ENCODE results near the gene ARL13B. TPM values are rescaled to one million over a fixed set of nuclear protein-coding genes. Genes with fewer than 3 reads are reported as not detected.

Gene ARL13B
- total RNA-seq, 1 experiment from 2014 or later, result 7.6 TPM

- no peak overlapping the region for H3K4me3 Mint-ChIP-seq (ENCODE audit: unreplicated experiment)
- no TSS peak for BruUV-seq (replicated peaks)
- no peaks in the 10 kb centered on the region for H3K9me3 Mint-ChIP-seq (ENCODE audit: unreplicated experiment)
- POLR2A ChIA-PET, result no interaction called here
- Histone ChIP-seq H3K4me3 (ENCODE audit: low read depth, low read length) (no peak overlapping the region), H3K27me3 (replicated peaks; ENCODE audit: control insufficient read depth, insufficient read depth, low read length) (no peaks in the 10 kb centered on the region), H3K9me3 (no peaks in the 10 kb centered on the region), H3K36me3 (ENCODE audit: control insufficient read depth, insufficient read depth, low read length) (no peaks in the 10 kb centered on the region; the same call in 1 of the 2 replicates), H3K4me1 (0 out of 2 replicates have a peak, but pooled peaks cover 3% of the 10 kb centered on the region)
- peaks cover 7% of the 10 kb centered on the region for H3K4me1 Mint-ChIP-seq (ENCODE audit: low read depth, unreplicated experiment)
- no peak for DNase-seq
- no peaks in the 10 kb centered on the region for H3K36me3 Mint-ChIP-seq (ENCODE audit: insufficient read depth, unreplicated experiment)
- CTCF ChIA-PET, result no interaction called here
- intact Hi-C loops (cut with micrococcal nuclease; ENCODE audit: unreplicated experiment), result loop anchor here (10.0 kb wide), 1 partner anchor 65 kb away; no protein-coding TSS in a partner anchor
- H3K27me3 Mint-ChIP-seq (ENCODE audit: insufficient read depth, unreplicated experiment), result no peaks in the 10 kb centered on the region
- no peak for TF ChIP-seq CTCF (IDR thresholded peaks at IDR 0.05; ENCODE audit: insufficient read depth in 1 of 2, low read depth in 1 of 2, low read length in 1 of 2, severe bottlenecking in 1 of 2, unreplicated experiment in 1 of 2)
- no peak overlapping the region for H3K27ac Mint-ChIP-seq (ENCODE audit: unreplicated experiment)
These were observed 10.0 kb upstream of the ARL13B start for GRCh38 chr3:93969997-93970396.

- Mint-ChIP-seq H3K27ac (ENCODE audit: unreplicated experiment) (peak within 1 kb of the TSS; percentile 62), H3K27me3 (ENCODE audit: insufficient read depth, unreplicated experiment) (no peaks in the 10 kb centered on the region), H3K4me3 (ENCODE audit: unreplicated experiment) (peak within 1 kb of the TSS; percentile 84), H3K4me1 (ENCODE audit: low read depth, unreplicated experiment) (peaks cover 7% of the 10 kb centered on the region), H3K9me3 (ENCODE audit: unreplicated experiment) (no peaks in the 10 kb centered on the region), H3K36me3 (ENCODE audit: insufficient read depth, unreplicated experiment) (no peaks in the 10 kb centered on the region)
- ChIA-PET CTCF (no interaction called here), POLR2A (interaction anchor here (1.2 kb wide), 1 partner anchor 89 kb away, joined by 7 read pairs; the partner anchor contains the start of genes DHFR2 and NSUN3)
- TSS peak; percentile 24 for BruUV-seq (replicated peaks)
- no peak for TF ChIP-seq CTCF (IDR thresholded peaks at IDR 0.05; ENCODE audit: insufficient read depth in 1 of 2, low read depth in 1 of 2, low read length in 1 of 2, severe bottlenecking in 1 of 2, unreplicated experiment in 1 of 2)
- H3K27me3 ChIP-seq (replicated peaks; ENCODE audit: control insufficient read depth, insufficient read depth, low read length), result no peaks in the 10 kb centered on the region
- H3K36me3 ChIP-seq (ENCODE audit: control insufficient read depth, insufficient read depth, low read length), result no peaks in the 10 kb centered on the region
- peak within 1 kb of the TSS; percentile 73 for H3K4me3 ChIP-seq (ENCODE audit: low read depth, low read length)
- H3K9me3 ChIP-seq, result no peaks in the 10 kb centered on the region
- 0 out of 2 replicates have a peak, but pooled peaks cover 3% of the 10 kb centered on the region for H3K4me1 ChIP-seq
- peak; percentile 79 to 81 for DNase-seq
- intact Hi-C loops (cut with micrococcal nuclease; ENCODE audit: unreplicated experiment), result loop anchor here (10.0 kb wide), 1 partner anchor 69 kb away; no protein-coding TSS in a partner anchor
These were observed 6.5 kb upstream of the ARL13B start, which contains the start of gene PROS1 for GRCh38 chr3:93973131-93974126. Gene PROS1, minus strand, starts transcription at chr3:93973896. Its CDS starts 147 bp downstream, at chr3:93973749.

- H3K9me3 Mint-ChIP-seq (ENCODE audit: unreplicated experiment), result no peaks in the 10 kb centered on the region
- H3K36me3 Mint-ChIP-seq (ENCODE audit: insufficient read depth, unreplicated experiment), result peaks cover 7% of the 10 kb centered on the region
- no peak for TF ChIP-seq CTCF (IDR thresholded peaks at IDR 0.05; ENCODE audit: insufficient read depth in 1 of 2, low read depth in 1 of 2, low read length in 1 of 2, severe bottlenecking in 1 of 2, unreplicated experiment in 1 of 2)
- H3K4me3 Mint-ChIP-seq (ENCODE audit: unreplicated experiment), result no peak overlapping the region
- intact Hi-C loops (cut with micrococcal nuclease; ENCODE audit: unreplicated experiment), result no loop called here
- H3K27me3 Mint-ChIP-seq (ENCODE audit: insufficient read depth, unreplicated experiment), result no peaks in the 10 kb centered on the region
- no peaks in the 10 kb centered on the region for H3K4me1 ChIP-seq
- ChIA-PET POLR2A (no interaction called here), CTCF (no interaction called here)
- BruUV-seq (replicated peaks), result no TSS peak
- peaks cover 6% of the 10 kb centered on the region for H3K4me1 Mint-ChIP-seq (ENCODE audit: low read depth, unreplicated experiment)
- no peak overlapping the region for H3K4me3 ChIP-seq (ENCODE audit: low read depth, low read length)
- H3K36me3 ChIP-seq (ENCODE audit: control insufficient read depth, insufficient read depth, low read length), result no peaks in the 10 kb centered on the region
- H3K9me3 ChIP-seq, result no peaks in the 10 kb centered on the region
- no peaks in the 10 kb centered on the region for H3K27me3 ChIP-seq (replicated peaks; ENCODE audit: control insufficient read depth, insufficient read depth, low read length)
- no peak overlapping the region for H3K27ac Mint-ChIP-seq (ENCODE audit: unreplicated experiment)
- no peak for DNase-seq
These were observed 1.7 kb downstream of the ARL13B start for GRCh38 chr3:93981649-93982048.
